GM20000 (cell line): ENCODE data around the gene TMEM63C.

Source experiments
- DNase-seq: peaks from one replicate; pipeline ENCODE4 v3.0.0; 2012; ENCODE audit warnings: low spot score
- TF ChIP-seq, protein P1 (sequence below): IDR thresholded peaks from 2 replicates; pipeline ENCODE4 v1.5.1; 2012; ENCODE audit warnings: mild to moderate bottlenecking, control low read depth; ENCODE audit errors: extremely low read depth, missing control alignments

The TMEM63C gene

DNA sequence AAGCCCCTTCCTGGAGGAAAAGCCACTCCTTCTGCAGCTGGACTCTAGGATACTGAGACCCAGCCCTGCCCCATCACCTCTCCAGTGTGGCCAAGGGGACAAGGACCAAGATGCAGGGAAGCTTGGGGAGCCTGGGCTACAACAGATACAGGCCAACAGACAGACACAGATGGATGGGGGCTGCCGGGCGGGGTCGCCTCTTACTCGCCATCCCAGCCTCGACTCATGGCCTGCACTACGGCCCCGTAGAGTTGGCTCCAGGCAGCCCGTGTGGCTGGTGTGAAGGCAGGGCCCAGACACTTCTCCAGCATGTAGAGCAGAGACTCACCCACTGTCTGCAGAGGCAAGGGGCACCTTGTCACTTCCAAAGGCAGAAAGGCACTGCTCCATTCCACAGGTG, 84.7 kb downstream of the TMEM63C start:
- TF ChIP-seq, protein P1, sequence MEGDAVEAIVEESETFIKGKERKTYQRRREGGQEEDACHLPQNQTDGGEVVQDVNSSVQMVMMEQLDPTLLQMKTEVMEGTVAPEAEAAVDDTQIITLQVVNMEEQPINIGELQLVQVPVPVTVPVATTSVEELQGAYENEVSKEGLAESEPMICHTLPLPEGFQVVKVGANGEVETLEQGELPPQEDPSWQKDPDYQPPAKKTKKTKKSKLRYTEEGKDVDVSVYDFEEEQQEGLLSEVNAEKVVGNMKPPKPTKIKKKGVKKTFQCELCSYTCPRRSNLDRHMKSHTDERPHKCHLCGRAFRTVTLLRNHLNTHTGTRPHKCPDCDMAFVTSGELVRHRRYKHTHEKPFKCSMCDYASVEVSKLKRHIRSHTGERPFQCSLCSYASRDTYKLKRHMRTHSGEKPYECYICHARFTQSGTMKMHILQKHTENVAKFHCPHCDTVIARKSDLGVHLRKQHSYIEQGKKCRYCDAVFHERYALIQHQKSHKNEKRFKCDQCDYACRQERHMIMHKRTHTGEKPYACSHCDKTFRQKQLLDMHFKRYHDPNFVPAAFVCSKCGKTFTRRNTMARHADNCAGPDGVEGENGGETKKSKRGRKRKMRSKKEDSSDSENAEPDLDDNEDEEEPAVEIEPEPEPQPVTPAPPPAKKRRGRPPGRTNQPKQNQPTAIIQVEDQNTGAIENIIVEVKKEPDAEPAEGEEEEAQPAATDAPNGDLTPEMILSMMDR: no peak
- no peak for DNase-seq

DNA sequence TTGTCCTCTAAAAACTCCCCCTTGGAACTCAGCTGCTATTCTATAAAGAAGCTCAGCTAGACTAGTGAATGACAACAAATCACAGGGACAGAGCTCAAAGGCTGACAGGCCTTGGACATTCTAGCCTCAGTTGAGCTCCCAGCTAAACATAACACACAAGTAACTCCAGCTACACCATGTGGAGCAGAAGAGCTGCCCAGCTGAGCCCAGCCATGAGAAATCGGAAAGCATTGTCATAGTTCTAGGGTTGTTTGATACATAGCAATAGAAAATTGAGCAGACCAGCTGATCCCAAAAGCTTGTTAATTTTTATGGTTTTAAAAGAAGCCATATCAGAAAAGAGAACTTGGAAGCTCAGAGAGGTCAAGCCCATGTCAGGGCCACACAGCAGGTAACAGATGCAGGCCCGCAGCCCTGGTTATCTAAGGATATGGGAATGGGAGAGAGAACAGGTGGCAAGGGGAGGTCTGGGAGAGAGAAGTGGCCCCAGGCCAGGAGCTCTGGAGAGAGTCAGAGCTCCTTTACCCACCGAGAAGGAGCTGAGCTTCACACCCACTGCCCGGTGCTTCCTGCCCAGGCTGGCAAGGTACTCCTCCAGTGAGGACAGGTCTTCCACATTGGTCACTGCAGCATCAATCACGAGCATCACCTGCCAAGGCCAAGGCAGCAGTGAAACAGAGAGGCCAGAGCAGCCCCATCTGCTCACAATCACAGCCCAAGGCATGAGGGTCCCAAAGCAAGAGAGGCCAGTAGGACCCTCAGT, 86.5 kb downstream of the TMEM63C start:
- TF ChIP-seq, protein P1: no peak
- no peak for DNase-seq

DNA sequence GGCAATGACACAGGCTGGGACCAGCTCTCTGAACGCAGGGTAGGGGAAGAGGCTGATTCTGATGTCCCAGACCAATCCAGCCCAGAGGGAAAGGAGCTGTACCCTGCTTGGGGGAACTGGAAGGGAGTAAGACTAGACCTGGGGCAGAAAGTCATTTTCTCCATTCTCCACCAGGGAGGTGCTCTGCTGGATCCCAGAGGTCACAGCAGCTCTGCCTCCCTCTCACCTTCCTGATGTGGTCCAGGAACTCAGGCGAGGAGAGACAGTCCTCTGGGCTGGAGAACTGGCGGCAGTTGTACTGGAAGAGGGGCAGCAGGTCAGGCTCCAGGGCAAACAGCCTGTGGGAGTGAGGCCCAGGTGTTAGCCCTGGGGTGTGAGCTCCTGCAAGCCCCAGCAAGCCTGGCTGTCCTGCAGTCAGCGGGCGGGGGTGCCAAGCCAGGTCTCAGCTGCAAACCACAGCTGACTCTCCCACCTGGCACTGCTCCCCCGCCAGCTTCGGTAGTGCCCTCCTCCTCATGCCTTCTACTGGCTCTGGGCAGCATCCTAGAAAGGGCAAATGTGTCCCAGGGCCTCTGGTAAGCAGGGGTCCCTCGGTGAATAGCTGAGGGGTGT, 87.5 kb downstream of the TMEM63C start:
- TF ChIP-seq, protein P1: no peak
- no peak for DNase-seq

DNA sequence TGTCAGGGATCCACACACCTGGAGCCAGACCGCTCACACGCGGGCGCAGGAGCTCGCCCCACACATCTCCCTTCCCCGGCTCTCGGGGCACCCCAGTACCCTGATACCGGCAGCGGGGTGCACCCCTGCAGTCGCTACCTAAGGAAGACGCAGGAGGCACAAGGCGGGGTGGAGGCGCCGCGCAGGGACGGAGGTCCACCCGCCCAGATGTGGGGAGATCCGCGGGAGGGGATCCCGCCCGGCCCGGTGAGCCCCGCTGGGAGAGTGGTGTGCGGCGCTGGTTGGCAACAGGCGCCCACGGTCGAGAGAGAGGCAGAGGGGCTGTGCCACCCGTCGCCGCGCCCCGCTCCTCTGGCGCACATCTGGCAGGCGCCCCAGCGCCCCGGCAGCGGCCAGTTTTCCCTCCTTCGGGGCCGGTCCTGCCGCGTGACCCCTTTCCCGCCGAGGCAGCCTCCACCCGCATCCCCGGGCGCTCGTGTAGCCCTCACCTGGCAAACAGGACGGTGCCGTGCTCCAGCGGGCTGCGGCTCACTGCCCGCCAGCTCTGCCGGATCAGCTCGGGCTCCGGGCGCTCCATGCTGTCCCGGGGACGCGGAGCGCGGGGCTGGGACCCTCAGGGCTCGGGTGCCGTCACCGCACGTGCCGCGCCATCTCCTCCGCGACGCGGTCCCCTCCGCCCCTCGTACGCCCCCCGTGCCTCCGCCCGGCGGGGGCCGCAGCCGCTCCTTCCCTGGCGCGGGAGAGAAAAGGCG, 88.9 kb downstream of the TMEM63C start:
- TF ChIP-seq, protein P1: no peak
- DNase-seq: no peak

DNA sequence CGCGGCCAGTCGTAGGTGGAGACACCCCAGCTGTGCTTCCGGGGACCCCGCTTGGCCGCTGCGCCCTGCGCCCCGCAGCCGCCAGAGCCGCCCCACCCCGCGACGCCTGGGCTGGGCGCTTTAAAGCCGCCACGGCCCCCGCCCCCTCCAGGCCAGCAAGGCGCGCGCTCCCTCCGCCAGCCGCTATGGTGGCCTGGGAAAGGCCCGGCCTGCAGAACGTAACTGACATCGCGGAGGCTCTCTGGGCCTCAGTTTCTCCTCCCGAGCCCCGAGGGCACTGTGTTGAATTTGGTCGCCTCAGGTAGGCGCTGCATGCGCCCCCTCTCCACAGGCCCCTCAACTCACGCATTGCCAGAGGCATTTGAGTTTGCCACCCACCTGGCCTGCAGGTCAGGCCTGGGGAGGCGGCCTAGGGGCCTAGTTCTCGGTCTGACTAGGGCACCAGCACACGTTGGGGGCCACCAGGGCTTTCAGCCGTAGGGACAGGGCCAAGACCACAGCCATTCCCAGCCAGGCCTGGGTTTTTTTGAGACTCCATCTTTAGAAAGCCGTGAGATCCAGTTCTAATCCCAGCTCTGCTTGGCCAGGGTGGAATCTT, 89.6 kb downstream of the TMEM63C start, which contains the start of gene NGB:
NGB (minus strand) TSS at position 94 of the 598 bp plus-strand sequence. CDS start 269 bp downstream, outside the sequence.
- DNase-seq: no peak

DNA sequence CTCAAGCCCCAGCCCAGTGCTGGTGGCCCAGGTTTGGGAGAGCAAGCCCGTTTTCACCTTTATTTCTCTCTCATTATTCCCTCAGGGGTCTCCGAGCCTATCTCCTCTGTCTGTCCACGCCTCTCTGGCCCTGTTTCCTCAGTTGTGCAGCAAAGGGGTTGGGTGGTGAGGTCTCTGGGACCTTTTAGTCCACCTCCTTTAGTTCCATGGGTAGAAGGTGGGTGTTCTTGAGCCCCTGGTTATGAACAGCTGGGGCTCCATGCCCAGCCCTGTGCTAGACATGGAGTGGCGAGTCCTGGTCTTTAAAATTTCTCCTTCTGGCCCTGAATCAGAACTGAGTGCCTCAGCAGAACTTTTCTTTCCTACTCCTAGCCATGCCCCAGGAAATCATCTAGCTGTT, 90.7 kb downstream of the TMEM63C start:
- TF ChIP-seq, protein P1: no peak
- DNase-seq: no peak

More for the DNA sequence above, 89.6 kb downstream of the TMEM63C start, which contains the start of gene NGB:
- TF ChIP-seq, protein P1: no peak

DNA sequence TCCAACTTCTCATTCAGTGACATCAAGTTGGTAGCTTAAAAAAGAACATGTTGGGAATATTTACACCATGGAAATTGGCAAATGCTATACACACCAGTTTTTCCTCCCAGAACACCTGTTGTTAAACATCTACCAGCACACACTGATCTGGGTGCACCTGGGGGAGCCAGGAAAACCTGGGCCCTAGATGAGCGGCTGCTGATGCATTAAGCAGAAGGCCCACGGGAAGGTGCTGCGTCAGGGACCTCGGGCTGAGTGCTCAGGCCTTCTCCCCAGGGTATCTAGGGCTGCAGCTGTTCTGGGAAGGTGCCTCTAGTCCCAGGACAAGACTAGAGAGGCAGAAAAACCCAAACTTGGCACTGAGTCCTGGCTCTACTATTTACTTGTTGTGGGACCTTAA, 92.2 kb downstream of the TMEM63C start:
- TF ChIP-seq, protein P1: no peak
- DNase-seq: no peak
